GM12872 (cell line): ENCODE measurements around the gene ETFA.

Experiments used
- CTCF ChIP-seq: IDR thresholded peaks from 3 replicates; pipeline ENCODE4 v1.5.1; 2011; ENCODE audit warnings: low read depth, mild to moderate bottlenecking, low read length, moderate library complexity; ENCODE audit not compliant: insufficient read depth

The ETFA gene

DNA sequence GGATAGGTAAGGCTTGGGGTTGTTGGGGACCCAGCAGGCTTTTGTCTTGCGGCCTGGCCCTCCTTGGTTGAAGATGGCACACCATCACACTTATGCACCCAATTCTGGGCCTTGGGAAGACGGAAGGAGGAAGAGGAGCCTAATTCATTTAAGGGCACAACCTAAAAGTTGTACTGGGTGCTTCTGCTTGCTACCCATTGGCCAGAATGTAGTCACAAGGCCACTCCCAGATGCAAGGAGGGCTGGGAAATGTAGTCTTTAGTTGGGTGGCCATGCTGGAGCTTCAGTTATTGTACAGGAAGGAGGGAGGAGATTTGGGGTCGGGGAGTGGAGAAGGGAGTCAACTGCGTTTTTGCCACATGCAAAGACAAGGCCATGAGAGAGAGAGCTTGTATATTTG, 142.3 kb downstream of the ETFA start:
- no peak for TF ChIP-seq CTCF

DNA sequence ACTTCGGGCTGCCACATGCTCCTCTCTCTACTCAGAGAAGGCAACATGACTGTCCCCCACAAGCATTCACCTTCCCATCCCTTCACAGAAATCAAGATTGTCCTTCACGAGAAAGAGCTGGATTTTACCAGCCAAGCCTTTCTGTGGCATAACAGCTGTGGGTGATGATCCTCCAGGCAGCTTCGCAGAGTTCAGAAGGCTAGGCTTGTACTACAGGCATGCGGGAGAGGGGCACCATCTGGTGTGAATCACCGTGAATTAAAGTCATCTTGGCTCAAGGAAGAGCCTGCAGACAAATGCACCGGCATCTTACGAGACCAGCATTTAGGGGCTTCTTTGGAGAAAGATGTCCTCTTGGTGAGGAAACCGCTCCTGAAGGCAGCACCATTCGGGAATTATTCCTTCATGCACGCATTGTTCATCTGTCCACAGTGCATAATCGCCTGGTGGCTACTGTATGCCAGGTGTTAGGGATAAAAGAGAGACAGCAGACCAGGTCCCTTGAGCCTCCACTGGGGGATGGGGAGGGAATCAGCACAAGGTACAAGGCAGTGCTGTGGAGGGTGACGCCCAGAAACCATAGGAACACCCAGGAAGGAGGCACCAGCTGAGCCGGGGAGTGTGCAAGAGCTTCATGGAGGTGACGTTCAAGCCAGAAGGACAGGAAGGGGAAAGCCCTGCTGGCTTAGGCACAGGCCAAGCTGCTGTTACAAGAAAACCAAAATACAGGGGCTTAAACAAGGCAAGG, 142.9 kb downstream of the ETFA start:
- TF ChIP-seq CTCF = no peak

- TF ChIP-seq CTCF = no peak
Observed at GRCh38 chr15:76165951-76166350, 145.3 kb downstream of the ETFA start.
